NCI-H2107 (cell line): ENCODE results near the gene MISP.

Source experiments
- DNase-seq: peaks from one replicate; lab custom pipeline; 2025; lab: John Stamatoyannopoulos, UW

MISP gene

GRCh38 chr19:797528-798414 lies 46.9 kb downstream of the MISP start:
- DNase-seq = peak; percentile 76

GRCh38 chr19:798415-799075 lies 47.6 kb downstream of the MISP start:
- DNase-seq = no peak

GRCh38 chr19:799076-799881 lies 48.4 kb downstream of the MISP start:
- DNase-seq = no peak

- no peak for DNase-seq
These were observed 49.6 kb downstream of the MISP start for GRCh38 chr19:800360-801029.

- DNase-seq = no peak
These were observed 50.3 kb downstream of the MISP start for GRCh38 chr19:801030-801860.

- DNase-seq = no peak
These were observed 51.1 kb downstream of the MISP start for GRCh38 chr19:801861-802497.

GRCh38 chr19:802498-803098 lies 51.7 kb downstream of the MISP start:
- DNase-seq = no peak

GRCh38 chr19:803099-803561 lies 52.2 kb downstream of the MISP start:
- no peak for DNase-seq

- no peak for DNase-seq
These were observed 52.9 kb downstream of the MISP start for GRCh38 chr19:803686-804418.

GRCh38 chr19:804419-805165 lies 53.7 kb downstream of the MISP start:
- no peak for DNase-seq

- DNase-seq = no peak
These were observed 54.2 kb downstream of the MISP start for GRCh38 chr19:805166-805551.

GRCh38 chr19:805600-806550 lies 55.0 kb downstream of the MISP start:
- DNase-seq = no peak

GRCh38 chr19:806815-807421 lies 56.0 kb downstream of the MISP start:
- no peak for DNase-seq

GRCh38 chr19:807627-808422 lies 56.9 kb downstream of the MISP start:
- DNase-seq = no peak

GRCh38 chr19:808423-808775 lies 57.5 kb downstream of the MISP start:
- DNase-seq = no peak
